HepG2 (cell line): Measurements from ENCODE around the gene DAB2IP.

ENCODE experiments used
- BCL3 ChIP-seq: sonication (generic); formaldehyde crosslinking; IDR thresholded peaks from 2 replicates; pipeline ENCODE4 v1.5.1; 2020; ENCODE audit warnings: mild to moderate bottlenecking, missing genetic modification reagents, moderate library complexity
- BORCS8-MEF2B ChIP-seq: sonication (generic); formaldehyde crosslinking; IDR thresholded peaks from 2 replicates; pipeline ENCODE4 v1.8.0; 2022; ENCODE audit warnings: mild to moderate bottlenecking, missing genetic modification reagents
- CC2D1A ChIP-seq: sonication (generic); formaldehyde crosslinking; IDR thresholded peaks from 2 replicates; pipeline ENCODE4 v1.8.1; 2023; ENCODE audit warnings: mild to moderate bottlenecking, missing genetic modification reagents
- POLR2A ChIP-seq, 2 experiments: IDR thresholded peaks; 2 replicates each; pipeline ENCODE4 v1.6.1; 2011; ENCODE audit warnings: low read depth in 2 of 2, low read length in 2 of 2, mild to moderate bottlenecking in 1 of 2, moderate library complexity in 1 of 2; ENCODE audit not compliant: insufficient read depth in 1 of 2
- POLR2AphosphoS5 ChIP-seq: IDR thresholded peaks from 2 replicates; pipeline ENCODE4 v1.6.1; 2012; ENCODE audit warnings: low read depth, low read length
- TSC22D2 ChIP-seq: sonication (generic); formaldehyde crosslinking; IDR thresholded peaks from 2 replicates; pipeline ENCODE4 v1.5.1; 2020; ENCODE audit warnings: missing genetic modification reagents, mild to moderate bottlenecking, borderline replicate concordance
- ZNF609 ChIP-seq: sonication (generic); formaldehyde crosslinking; IDR thresholded peaks from 2 replicates; pipeline ENCODE4 v1.4.0; 2020; ENCODE audit warnings: mild to moderate bottlenecking, missing genetic modification reagents, borderline replicate concordance
- ZNF839 ChIP-seq: sonication (generic); formaldehyde crosslinking; IDR thresholded peaks from 2 replicates; pipeline ENCODE4 v1.4.0; 2020; ENCODE audit warnings: missing genetic modification reagents, mild to moderate bottlenecking, borderline replicate concordance

- no peak for TF ChIP-seq BCL3 (CRISPR knock-in tag)
- no peak for TF ChIP-seq CC2D1A (CRISPR knock-in tag)
- TF ChIP-seq ZNF609 = no peak
- no peak for TF ChIP-seq POLR2A (IDR thresholded peaks at IDR 0.05; ENCODE audit: insufficient read depth in 1 of 2, low read depth in 2 of 2, low read length in 2 of 2)
- no peak for TF ChIP-seq TSC22D2
- no peak for TF ChIP-seq ZNF839 (CRISPR knock-in tag)
- TF ChIP-seq BORCS8-MEF2B = no peak
- TF ChIP-seq POLR2AphosphoS5 = no peak
These were observed 134.5 kb downstream of the DAB2IP start for GRCh38 chr9:121785673-121786542.
